ENCODE data around the gene TRAT1. TPM values are rescaled to one million over a fixed set of nuclear protein-coding genes. Genes with fewer than 3 reads are reported as not detected.

Gene TRAT1
- total RNA-seq: 1 to 10 TPM in 2 of 7 donors, under 1 TPM in 3, not detected in 2; 0.15 to 1.7 (median 0.37) TPM
- under 1 TPM in 1 of 2 donors, not detected in 1; 0.73 TPM for polyA plus RNA-seq
- long read RNA-seq, donor 1: 0 reads
- long read RNA-seq, donor 2: 0 reads
- long read RNA-seq, donor 3, partial matches to known transcripts: 0 of 1 reads
- long read RNA-seq, donor 3, other reads (novel, unspliced or antisense): 1 of 1 reads

GRCh38 chr3:108822123-108822897, at the start of gene TRAT1:
TSS of gene TRAT1 (plus strand) at chr3:108822786. CDS start at chr3:108822928, 142 bp downstream.
- Histone ChIP-seq H3K4me1 (ENCODE audit: insufficient read depth) (no peaks in the 10 kb centered on the region), H3K9me3 (no peaks in the 10 kb centered on the region), H3K27me3 (no peaks in the 10 kb centered on the region), H3K36me3 (no peaks in the 10 kb centered on the region), H3K27ac (no peak within 1 kb of the TSS), H3K4me3 (no peak within 1 kb of the TSS)
- no peak for TF ChIP-seq POLR2A (IDR thresholded peaks at IDR 0.05)
- TF ChIP-seq CTCF (IDR thresholded peaks at IDR 0.05): no peak
- no peak for TF ChIP-seq EP300 (IDR thresholded peaks at IDR 0.05)
- WGBS, 3 donors: 25 to 42% (median 29%) methylated on average over 6 of the region's 6 CpGs
- intact Hi-C loops (cut with DNase I): no loop called here
- DNase-seq: no peak

GRCh38 chr3:108775649-108776048, 46.9 kb upstream of the TRAT1 start:
- Histone ChIP-seq H3K27ac (no peak overlapping the region), H3K36me3 (no peaks in the 10 kb centered on the region), H3K4me1 (ENCODE audit: insufficient read depth) (no peaks in the 10 kb centered on the region), H3K27me3 (no peaks in the 10 kb centered on the region), H3K4me3 (no peak overlapping the region), H3K9me3 (no peaks in the 10 kb centered on the region)
- TF ChIP-seq CTCF (IDR thresholded peaks at IDR 0.05) (no peak), EP300 (IDR thresholded peaks at IDR 0.05) (no peak), POLR2A (IDR thresholded peaks at IDR 0.05) (no peak)
- DNase-seq: no peak
- 74 to 79% (median 75%) methylated on average over 1 of the region's 1 CpG for WGBS, 3 donors
- intact Hi-C loops (cut with DNase I): no loop called here

GRCh38 chr3:108779496-108779895, 43.1 kb upstream of the TRAT1 start:
- Histone ChIP-seq H3K9me3 (no peaks in the 10 kb centered on the region), H3K27ac (no peak overlapping the region), H3K4me1 (ENCODE audit: insufficient read depth) (no peaks in the 10 kb centered on the region), H3K27me3 (no peaks in the 10 kb centered on the region), H3K36me3 (no peaks in the 10 kb centered on the region), H3K4me3 (no peak overlapping the region)
- intact Hi-C loops (cut with DNase I): no loop called here
- WGBS, 3 donors: 79 to 88% (median 86%) methylated on average over 3 of the region's 3 CpGs
- no peak for DNase-seq
- TF ChIP-seq EP300 (IDR thresholded peaks at IDR 0.05): no peak
- TF ChIP-seq POLR2A (IDR thresholded peaks at IDR 0.05): no peak
- no peak for TF ChIP-seq CTCF (IDR thresholded peaks at IDR 0.05)

- H3K4me1 ChIP-seq (ENCODE audit: insufficient read depth): no peaks in the 10 kb centered on the region
- 78 to 87% (median 86%) methylated on average over 4 of the region's 4 CpGs for WGBS, 3 donors
- intact Hi-C loops (cut with DNase I): no loop called here
- no peak for TF ChIP-seq CTCF (IDR thresholded peaks at IDR 0.05)
- TF ChIP-seq POLR2A (IDR thresholded peaks at IDR 0.05): no peak
- no peak for TF ChIP-seq EP300 (IDR thresholded peaks at IDR 0.05)
- no peak for DNase-seq
- H3K4me3 ChIP-seq: no peak overlapping the region
- H3K27me3 ChIP-seq: no peaks in the 10 kb centered on the region
- H3K27ac ChIP-seq: no peak overlapping the region
- no peaks in the 10 kb centered on the region for H3K36me3 ChIP-seq
- H3K9me3 ChIP-seq: no peaks in the 10 kb centered on the region
Observed at GRCh38 chr3:108780235-108780634, 42.4 kb upstream of the TRAT1 start.
